Activated gamma-delta T cell treated with Interleukin-2 at 50 U/mL for 16 hours (primary cell): ENCODE data around the gene PTPN18.

Experiments
- DNase-seq: peaks from one replicate; pipeline ENCODE4 v3.0.0-alpha.2; 2020

Gene PTPN18

GRCh38 chr2:130365963-130366362 lies 10.1 kb downstream of the PTPN18 start:
- no peak for DNase-seq

GRCh38 chr2:130366720-130367119 lies 10.9 kb downstream of the PTPN18 start:
- no peak for DNase-seq

GRCh38 chr2:130368786-130369185 lies 12.9 kb downstream of the PTPN18 start:
- DNase-seq: no peak

GRCh38 chr2:130369311-130369964 lies 13.6 kb downstream of the PTPN18 start:
- DNase-seq: no peak

GRCh38 chr2:130369965-130370341 lies 14.1 kb downstream of the PTPN18 start:
- DNase-seq: no peak

GRCh38 chr2:130370490-130370889 lies 14.6 kb downstream of the PTPN18 start:
- peak; percentile 52 for DNase-seq

GRCh38 chr2:130371723-130372054 lies 15.8 kb downstream of the PTPN18 start:
- DNase-seq: no peak

GRCh38 chr2:130372055-130372832 lies 16.4 kb downstream of the PTPN18 start:
- peak; percentile 67 for DNase-seq

GRCh38 chr2:130372833-130373807 lies 17.3 kb downstream of the PTPN18 start:
- no peak for DNase-seq

GRCh38 chr2:130373808-130374365 lies 18.0 kb downstream of the PTPN18 start:
- DNase-seq: no peak

- DNase-seq: no peak
Observed at GRCh38 chr2:130374587-130375290, 18.9 kb downstream of the PTPN18 start.

- DNase-seq: no peak
Observed at GRCh38 chr2:130375291-130376266, 19.7 kb downstream of the PTPN18 start.

GRCh38 chr2:130376433-130377293 lies 20.8 kb downstream of the PTPN18 start:
- DNase-seq: no peak

- DNase-seq: no peak
Observed at GRCh38 chr2:130377491-130377890, 21.6 kb downstream of the PTPN18 start.

- DNase-seq: no peak
Observed at GRCh38 chr2:130378206-130378897, 22.5 kb downstream of the PTPN18 start.

GRCh38 chr2:130378898-130379214 lies 23.0 kb downstream of the PTPN18 start:
- no peak for DNase-seq

GRCh38 chr2:130380096-130380934 lies 24.5 kb downstream of the PTPN18 start:
- DNase-seq: no peak

- no peak for DNase-seq
Observed at GRCh38 chr2:130381145-130381544, 25.3 kb downstream of the PTPN18 start.

GRCh38 chr2:130381619-130382018 lies 25.8 kb downstream of the PTPN18 start:
- DNase-seq: no peak
